Mononuclear cell (primary cell): ENCODE results near the gene ATF5. TPM values are rescaled to one million over a fixed set of nuclear protein-coding genes. Genes with fewer than 3 reads are reported as not detected.

Source experiments
- H3K27me3 ChIP-seq: 2 replicates; pipeline ENCODE4 v1.6.0; 2011; ENCODE audit warnings: low read length, control low read depth; ENCODE audit not compliant: insufficient read depth
- H3K4me1 ChIP-seq: 2 replicates; pipeline ENCODE4 v1.5.1; 2011; ENCODE audit warnings: mild to moderate bottlenecking, low read length, control low read depth; ENCODE audit not compliant: insufficient read depth
- H3K4me3 ChIP-seq: 2 replicates; pipeline ENCODE4 v1.5.1; 2011; ENCODE audit warnings: mild to moderate bottlenecking, low read length, moderate library complexity
- H3K9me3 ChIP-seq: 2 replicates; pipeline ENCODE4 v1.5.1; 2011; ENCODE audit warnings: low read depth, mild to moderate bottlenecking, control low read depth, low read length
- total RNA-seq: library from RNA; depleted of rRNA; stranded (reverse); fragments of >200 nt; gene quantifications from one replicate; pipeline ENCODE4 v1.2.3, GENCODE V29; 2012

ATF5 gene, protein sequence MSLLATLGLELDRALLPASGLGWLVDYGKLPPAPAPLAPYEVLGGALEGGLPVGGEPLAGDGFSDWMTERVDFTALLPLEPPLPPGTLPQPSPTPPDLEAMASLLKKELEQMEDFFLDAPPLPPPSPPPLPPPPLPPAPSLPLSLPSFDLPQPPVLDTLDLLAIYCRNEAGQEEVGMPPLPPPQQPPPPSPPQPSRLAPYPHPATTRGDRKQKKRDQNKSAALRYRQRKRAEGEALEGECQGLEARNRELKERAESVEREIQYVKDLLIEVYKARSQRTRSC
- total RNA-seq = 5.0 TPM

DNA sequence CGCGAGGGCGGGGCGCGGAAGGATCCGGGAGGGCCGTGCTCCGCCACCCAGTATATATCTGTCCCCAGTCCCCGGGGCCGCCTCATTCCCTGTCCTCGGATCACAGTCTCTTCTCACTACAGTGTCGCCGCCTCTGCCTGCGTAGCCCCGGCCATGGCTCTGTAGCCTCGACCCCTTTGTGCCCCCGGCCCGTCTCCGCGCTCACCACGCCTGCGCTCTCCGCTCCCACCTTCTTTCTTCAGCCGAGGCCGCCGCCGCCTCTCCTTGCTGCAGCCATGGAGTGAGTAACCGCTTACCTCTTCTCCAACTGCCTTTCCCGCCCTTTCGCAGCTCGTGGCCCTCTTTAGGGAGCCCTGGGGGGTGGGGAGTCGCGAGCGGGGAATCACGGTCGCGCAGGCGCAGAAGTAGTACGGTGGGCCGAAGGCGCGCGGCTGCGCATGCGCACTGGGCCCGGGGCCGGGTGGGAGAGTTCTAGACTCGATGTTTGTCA, at the start of gene ATF5, which contains the start of gene NUP62:
Gene ATF5 (plus strand): TSS at position 85 of the 490 bp plus-strand sequence. CDS start 1,646 bp downstream, outside the sequence.
Gene NUP62 (minus strand): TSS at position 384 of the 490 bp plus-strand sequence. CDS start 19,697 bp downstream, outside the sequence.
- H3K9me3 ChIP-seq = no peaks in the 10 kb centered on the region
- peak within 1 kb of the TSS; percentile 96 for H3K4me3 ChIP-seq
- peaks cover 48% of the 10 kb centered on the region for H3K4me1 ChIP-seq
- no peaks in the 10 kb centered on the region for H3K27me3 ChIP-seq

DNA sequence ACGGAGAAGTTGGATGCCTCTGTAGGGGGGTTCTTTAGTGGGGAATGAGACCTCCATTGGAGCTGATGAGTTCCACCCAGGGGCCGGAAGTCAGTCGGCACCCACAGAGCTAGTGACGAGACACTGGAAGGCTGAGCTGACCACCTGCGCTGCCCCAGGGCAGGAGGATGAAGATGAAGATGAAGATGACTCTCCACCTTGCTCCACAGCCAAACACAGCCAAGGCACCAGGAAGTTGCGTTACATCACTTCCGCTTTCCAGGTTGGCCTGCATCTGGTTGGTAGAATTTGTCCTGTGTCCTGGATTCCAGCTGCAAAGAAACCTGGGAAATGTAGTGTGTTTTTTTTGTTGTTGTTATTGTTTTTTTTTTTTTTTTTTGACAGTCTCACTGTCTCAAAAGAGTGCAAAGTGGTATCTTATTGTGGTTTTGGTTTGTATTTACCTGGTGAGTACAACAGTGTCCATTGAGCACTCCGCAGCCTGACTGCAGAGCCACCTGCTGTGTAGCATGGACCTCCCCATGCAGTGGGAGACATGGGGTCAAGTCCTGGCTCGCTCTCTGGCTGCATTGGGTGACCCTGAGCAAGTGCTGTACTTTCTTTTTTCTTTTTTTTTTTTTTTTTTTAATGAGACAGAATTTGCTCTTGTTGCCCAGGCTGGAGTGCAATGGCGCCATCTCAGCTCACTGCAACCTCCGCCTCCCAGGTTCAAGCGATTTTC, 49.6 kb upstream of the ATF5 start:
- no peaks in the 10 kb centered on the region for H3K9me3 ChIP-seq
- no peak overlapping the region for H3K4me3 ChIP-seq
- H3K4me1 ChIP-seq = peaks cover 25% of the 10 kb centered on the region
- no peaks in the 10 kb centered on the region for H3K27me3 ChIP-seq

DNA sequence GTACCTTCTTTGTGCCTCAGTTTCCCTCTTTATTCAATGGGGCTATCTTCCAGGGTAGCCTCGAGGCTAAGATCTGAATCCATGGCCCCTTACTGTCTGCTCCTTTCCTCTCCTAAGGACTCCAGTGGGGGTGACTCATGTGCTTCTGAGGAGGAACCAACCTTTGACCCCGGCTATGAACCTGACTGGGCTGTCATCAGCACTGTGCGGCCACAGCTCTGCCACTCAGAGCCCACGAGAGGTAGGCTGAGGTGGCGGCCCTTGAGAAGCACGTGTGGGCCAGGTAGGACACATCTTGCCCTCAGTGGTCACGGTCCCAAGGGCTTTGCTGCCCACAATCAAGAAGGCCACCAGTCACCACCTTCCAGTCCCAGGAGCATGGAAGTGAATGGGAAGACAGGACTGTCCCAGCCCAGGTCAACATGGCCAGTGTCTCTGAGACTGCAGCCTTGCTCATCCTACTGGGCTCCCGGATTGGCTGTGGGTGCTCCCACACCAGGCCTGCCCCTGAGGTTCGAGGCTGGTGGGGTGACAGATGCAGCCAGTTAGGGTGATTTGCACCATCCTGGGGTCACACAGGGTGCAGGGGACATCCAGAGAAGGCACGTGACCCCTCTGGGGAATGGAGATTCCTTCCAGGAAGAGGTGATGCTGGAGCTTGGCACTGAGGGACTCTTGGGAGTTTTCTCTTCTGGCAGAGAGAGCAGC, 48.7 kb upstream of the ATF5 start:
- no peaks in the 10 kb centered on the region for H3K27me3 ChIP-seq
- peaks cover 22% of the 10 kb centered on the region for H3K4me1 ChIP-seq
- H3K9me3 ChIP-seq = no peaks in the 10 kb centered on the region
- H3K4me3 ChIP-seq = no peak overlapping the region

DNA sequence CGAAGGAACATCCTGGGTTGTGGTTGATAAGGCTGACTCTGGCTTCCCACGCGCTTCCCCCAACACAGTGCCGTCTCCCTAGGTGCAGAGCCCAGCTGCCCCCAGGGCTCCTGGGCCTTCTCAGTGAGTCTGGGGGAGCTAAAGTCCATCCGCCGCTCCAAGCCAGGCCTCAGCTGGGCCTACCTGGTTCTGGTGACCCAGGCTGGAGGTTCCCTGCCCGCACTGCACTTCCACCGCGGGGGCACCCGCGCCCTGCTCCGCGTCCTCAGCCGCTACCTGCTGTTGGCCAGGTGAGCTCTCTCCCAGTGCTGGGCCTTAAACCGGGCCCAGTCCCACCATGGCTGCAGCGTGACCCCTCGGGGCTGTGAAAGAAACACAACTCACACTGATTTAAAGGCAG, 47.8 kb upstream of the ATF5 start:
- H3K27me3 ChIP-seq = no peaks in the 10 kb centered on the region
- no peak overlapping the region for H3K4me3 ChIP-seq
- no peaks in the 10 kb centered on the region for H3K9me3 ChIP-seq
- peaks cover 14% of the 10 kb centered on the region for H3K4me1 ChIP-seq

DNA sequence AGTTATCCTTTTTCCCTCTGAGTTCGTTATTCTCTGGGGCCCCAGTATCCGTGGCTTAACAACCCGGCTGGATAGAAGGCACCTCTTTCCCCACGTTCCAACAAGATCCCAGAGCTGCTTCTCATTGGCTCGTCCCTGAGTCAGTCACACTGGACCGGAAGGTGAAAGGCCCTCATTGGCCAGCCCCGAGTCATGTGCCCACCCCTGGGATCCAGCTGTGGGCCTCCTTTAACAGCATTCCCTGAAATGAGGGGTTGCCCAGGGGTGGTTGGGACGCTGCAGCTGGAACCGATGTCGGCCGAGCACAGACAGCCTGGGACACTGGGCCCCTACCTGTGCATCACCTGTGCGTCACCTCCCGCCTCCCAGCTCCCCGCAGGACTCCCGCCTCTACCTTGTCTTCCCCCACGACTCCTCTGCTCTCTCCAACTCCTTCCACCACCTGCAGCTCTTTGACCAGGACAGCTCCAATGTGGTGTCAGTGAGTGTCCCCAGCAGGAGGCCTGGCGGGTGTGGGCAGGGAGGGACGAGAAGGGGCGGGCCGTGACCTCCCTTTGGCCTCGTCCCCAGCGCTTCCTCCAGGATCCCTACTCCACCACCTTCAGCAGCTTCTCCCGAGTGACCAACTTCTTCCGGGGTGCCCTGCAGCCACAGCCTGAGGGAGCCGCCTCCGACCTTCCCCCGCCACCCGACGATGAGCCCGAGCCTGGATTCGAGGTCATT, 47.2 kb upstream of the ATF5 start:
- no peaks in the 10 kb centered on the region for H3K27me3 ChIP-seq
- H3K4me3 ChIP-seq = no peak overlapping the region
- no peaks in the 10 kb centered on the region for H3K9me3 ChIP-seq
- peaks cover 14% of the 10 kb centered on the region for H3K4me1 ChIP-seq

DNA sequence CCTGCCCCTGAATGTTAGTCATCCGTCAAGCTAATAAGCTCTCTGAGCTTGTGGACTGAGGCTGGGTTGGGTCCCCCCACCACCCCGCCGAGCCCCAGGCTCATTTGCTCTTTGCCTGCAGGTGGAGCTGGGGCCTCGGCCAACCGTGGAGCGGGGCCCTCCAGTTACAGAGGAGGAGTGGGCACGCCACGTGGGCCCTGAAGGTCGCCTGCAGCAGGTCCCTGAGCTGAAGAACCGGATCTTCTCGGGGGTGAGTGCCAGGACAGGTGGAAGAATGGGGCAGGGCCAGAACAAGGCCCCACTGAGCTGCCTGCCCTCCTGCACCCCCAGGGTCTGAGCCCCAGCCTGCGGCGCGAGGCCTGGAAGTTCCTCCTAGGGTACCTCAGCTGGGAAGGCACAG, 46.4 kb upstream of the ATF5 start:
- Histone ChIP-seq H3K9me3 (no peaks in the 10 kb centered on the region), H3K4me3 (no peak overlapping the region), H3K4me1 (peaks cover 14% of the 10 kb centered on the region), H3K27me3 (no peaks in the 10 kb centered on the region)

DNA sequence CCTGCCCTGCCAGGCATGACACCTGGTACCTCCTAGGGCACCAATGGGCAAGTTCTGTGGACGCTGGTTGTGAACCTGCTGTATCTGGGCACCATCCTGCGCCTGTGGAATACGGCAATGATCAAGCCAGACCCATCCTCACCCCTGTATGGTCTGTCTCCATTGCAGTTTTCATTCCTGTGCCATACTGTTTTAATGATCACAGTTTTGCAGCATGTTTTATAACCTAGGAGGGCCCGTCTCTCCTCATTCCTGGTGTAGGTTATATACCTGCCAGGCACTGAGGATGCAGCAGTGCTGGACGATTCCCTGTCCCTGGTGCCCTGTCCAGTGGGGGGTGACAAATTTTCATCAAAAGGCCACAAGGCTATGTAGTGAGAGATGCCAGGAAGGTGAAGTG, 45.9 kb upstream of the ATF5 start:
- Histone ChIP-seq H3K9me3 (no peaks in the 10 kb centered on the region), H3K27me3 (no peaks in the 10 kb centered on the region), H3K4me3 (no peak overlapping the region), H3K4me1 (peaks cover 12% of the 10 kb centered on the region)

DNA sequence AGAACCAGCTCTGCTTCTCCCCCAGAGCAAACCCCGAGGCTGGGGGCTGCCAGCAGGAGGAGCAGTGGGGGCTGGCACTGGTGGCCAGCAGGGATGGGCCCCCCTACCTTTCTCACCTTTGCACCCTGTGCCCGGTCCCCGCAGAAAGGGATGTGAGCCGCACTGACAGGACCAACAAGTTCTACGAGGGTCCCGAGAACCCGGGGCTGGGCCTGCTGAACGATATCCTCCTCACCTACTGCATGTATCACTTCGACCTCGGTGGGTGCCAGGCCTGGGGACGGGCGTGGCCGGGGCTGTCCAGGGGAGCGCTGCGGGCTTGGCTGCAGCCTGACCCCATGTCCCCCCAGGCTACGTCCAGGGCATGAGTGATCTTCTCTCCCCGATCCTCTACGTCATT, 44.9 kb upstream of the ATF5 start:
- Histone ChIP-seq H3K4me3 (no peak overlapping the region), H3K9me3 (no peaks in the 10 kb centered on the region), H3K27me3 (no peaks in the 10 kb centered on the region), H3K4me1 (peaks cover 2% of the 10 kb centered on the region)

DNA sequence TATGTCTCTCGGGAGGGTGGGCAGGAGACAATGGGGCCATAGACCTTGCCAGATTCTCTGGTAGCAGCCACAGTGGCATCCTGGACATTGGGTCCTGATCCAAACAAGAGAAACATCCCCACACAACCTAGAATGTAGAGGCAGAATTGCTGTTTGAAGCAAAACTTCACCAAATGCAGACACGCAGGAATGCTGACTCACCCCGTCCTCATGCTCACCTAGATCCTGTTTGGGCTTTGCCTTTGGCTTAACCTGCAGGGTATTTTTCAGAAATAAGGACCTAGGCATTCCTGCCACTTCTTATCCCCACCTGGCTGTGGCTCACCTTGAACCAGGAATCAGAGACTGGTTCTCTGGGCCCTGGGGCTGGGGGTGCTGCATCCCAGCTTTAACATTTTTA, 44.2 kb upstream of the ATF5 start:
- H3K4me1 ChIP-seq = peaks cover 2% of the 10 kb centered on the region
- no peaks in the 10 kb centered on the region for H3K9me3 ChIP-seq
- no peak overlapping the region for H3K4me3 ChIP-seq
- no peaks in the 10 kb centered on the region for H3K27me3 ChIP-seq

DNA sequence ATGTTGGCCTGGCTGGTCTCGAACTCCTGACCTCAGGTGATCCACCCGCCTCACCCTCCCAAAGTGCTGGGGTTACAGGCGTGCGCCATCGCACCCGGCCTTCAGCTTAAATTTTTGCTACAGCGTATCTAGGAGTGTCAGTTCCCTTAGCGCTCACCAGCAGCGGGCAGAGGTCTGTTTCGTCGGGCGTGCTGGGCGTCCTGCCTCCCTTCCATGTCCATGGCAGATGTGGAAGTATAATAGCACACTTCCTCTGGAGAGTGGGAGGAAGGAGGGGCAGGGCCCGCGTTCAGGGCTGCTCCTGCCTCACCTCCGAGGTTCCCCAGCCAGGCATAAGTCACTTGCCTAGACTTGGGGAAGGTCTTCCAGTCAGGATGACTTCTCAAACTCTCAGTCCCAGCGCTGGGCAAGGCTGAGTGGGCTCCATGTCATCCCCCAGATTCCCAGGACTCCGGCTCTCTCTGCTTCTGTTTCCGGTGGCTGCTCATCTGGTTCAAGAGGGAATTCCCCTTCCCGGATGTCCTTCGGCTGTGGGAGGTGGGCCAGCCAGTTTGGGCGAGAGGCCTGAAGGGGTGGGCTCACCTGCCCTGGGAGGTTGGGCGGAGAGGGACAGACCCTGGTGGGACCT, 41.9 kb upstream of the ATF5 start:
- no peaks in the 10 kb centered on the region for H3K9me3 ChIP-seq
- H3K4me3 ChIP-seq = no peak overlapping the region
- no peaks in the 10 kb centered on the region for H3K27me3 ChIP-seq
- H3K4me1 ChIP-seq = peaks cover 9% of the 10 kb centered on the region

DNA sequence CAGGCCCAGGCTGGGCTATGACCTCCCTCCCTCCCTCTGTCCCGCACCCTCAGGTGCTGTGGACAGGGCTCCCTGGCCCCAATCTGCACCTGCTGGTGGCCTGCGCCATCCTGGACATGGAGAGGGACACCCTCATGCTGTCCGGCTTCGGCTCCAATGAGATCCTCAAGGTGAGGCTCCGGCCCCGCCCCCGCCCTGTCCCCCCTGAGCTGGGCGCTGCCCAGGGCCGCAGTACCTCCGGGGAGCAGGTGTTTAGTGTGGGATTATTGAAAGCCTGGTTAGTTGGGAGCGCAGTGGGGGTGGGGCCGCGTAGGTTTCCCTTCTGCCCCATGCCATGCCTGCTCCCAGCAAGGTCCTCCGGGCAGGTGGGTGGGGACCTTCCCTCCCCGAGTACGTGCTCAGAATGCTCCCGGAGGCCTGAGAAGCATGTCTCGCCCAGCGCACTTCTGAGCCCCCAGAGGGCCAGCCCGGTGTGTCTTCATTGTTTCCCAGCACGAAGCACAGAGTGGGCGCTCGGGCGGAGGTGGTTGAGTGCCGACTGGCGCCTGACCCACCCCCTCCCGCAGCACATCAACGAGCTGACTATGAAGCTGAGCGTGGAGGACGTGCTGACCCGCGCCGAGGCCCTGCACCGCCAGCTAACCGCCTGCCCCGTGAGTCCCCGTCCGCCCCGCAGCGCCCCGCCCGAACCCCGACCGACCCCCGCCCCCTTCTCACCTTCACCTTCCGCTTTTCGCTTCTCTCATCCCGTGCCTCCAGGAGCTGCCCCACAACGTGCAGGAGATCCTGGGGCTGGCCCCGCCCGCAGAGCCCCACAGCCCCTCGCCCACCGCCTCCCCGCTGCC, 41.1 kb upstream of the ATF5 start:
- Histone ChIP-seq H3K4me1 (peaks cover 9% of the 10 kb centered on the region), H3K9me3 (no peaks in the 10 kb centered on the region)

DNA sequence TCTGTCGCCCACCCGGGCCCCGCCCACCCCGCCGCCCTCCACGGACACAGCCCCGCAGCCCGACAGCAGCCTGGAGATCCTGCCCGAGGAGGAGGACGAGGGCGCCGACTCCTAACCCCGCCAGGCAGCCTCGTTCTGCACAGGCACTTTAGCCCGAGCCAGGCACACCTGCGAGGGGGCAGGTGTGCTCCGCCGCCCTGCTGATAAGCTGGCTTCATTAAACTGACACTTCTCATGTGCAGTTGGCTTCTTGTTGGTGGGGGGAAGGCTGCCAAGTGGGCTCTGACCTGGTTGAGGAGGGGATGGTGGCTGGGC, 40.5 kb upstream of the ATF5 start:
- no peaks in the 10 kb centered on the region for H3K9me3 ChIP-seq
- H3K4me1 ChIP-seq = peaks cover 9% of the 10 kb centered on the region
- H3K4me3 ChIP-seq = no peak overlapping the region
- H3K27me3 ChIP-seq = no peaks in the 10 kb centered on the region

More for the DNA sequence above, 41.1 kb upstream of the ATF5 start:
- no peak overlapping the region for H3K4me3 ChIP-seq
- no peaks in the 10 kb centered on the region for H3K27me3 ChIP-seq

DNA sequence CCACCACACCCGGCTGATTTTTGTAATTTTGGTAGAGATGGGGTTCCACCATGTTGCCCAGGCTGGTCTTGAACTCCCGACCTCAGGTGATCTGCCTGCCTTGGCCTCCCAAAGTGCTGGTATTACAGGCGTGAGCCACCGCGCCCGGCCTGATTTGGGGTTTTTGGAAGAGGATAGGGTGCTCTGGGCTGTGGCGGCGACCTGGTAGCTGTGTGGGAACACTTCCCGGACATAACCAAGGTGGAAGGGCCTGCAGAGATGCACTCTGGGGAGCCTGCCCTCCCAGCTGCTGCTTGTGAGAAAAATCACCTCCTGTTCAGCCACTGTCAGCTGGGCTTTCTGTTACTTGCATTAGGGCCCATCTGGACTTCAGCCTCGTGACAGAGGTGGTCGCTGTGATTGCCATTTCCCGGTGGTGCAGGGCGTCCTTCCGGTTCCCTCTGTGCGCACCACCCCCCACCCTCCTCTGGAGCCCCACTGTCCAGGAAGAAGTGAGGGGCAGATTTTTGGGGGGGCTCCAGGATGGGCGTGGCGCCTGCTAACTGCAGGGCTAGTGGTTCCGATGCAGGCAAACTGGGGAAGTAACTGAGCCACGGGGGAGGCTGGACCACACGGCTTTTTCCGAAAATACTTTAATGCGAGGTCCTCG, 39.8 kb upstream of the ATF5 start:
- H3K27me3 ChIP-seq = no peaks in the 10 kb centered on the region
- H3K4me3 ChIP-seq = no peak overlapping the region
- peaks cover 9% of the 10 kb centered on the region for H3K4me1 ChIP-seq
- H3K9me3 ChIP-seq = no peaks in the 10 kb centered on the region
